ENCODE results near the gene SEPTIN10.
"Not testable (repeated sequence)": the region's sequence is repeated elsewhere in the genome, so short reads cannot be mapped to it uniquely, and the experiment has no call there.

Gene SEPTIN10

GRCh38 chr2:109591206-109591605 lies 22.6 kb downstream of the SEPTIN10 start:
- no peak for TF ChIP-seq CTCF (IDR thresholded peaks at IDR 0.05)
- no peak for TF ChIP-seq ZFX (IDR thresholded peaks at IDR 0.05; ENCODE audit: borderline replicate concordance)

GRCh38 chr2:109586687-109587086 lies 27.1 kb downstream of the SEPTIN10 start:
- H3K27ac ChIP-seq: no peak overlapping the region
- TF ChIP-seq CTCF (IDR thresholded peaks at IDR 0.05): no peak
- no peak for TF ChIP-seq ZFX (IDR thresholded peaks at IDR 0.05; ENCODE audit: borderline replicate concordance)

More at GRCh38 chr2:109591206-109591605, 22.6 kb downstream of the SEPTIN10 start:
- no peak overlapping the region for H3K27ac ChIP-seq

GRCh38 chr2:109582928-109583895 lies 30.6 kb downstream of the SEPTIN10 start:
- TF ChIP-seq ZFX (IDR thresholded peaks at IDR 0.05; ENCODE audit: borderline replicate concordance) (no peak), CTCF (IDR thresholded peaks at IDR 0.05) (no peak)
- H3K27ac ChIP-seq: no peak overlapping the region

- H3K27ac ChIP-seq: not testable (repeated sequence)
These were observed 36.1 kb downstream of the SEPTIN10 start for GRCh38 chr2:109577630-109578029.

GRCh38 chr2:109575373-109575772 lies 38.4 kb downstream of the SEPTIN10 start:
- no peak for TF ChIP-seq CTCF (IDR thresholded peaks at IDR 0.05)
- no peak for TF ChIP-seq ZFX (IDR thresholded peaks at IDR 0.05; ENCODE audit: borderline replicate concordance)
- no peak overlapping the region for H3K27ac ChIP-seq

GRCh38 chr2:109563980-109564550 lies 49.7 kb downstream of the SEPTIN10 start:
- no peak overlapping the region for H3K27ac ChIP-seq

GRCh38 chr2:109563288-109563687 lies 50.5 kb downstream of the SEPTIN10 start:
- TF ChIP-seq ZFX (IDR thresholded peaks at IDR 0.05; ENCODE audit: borderline replicate concordance) (no peak), CTCF (IDR thresholded peaks at IDR 0.05) (no peak)

More at GRCh38 chr2:109563980-109564550, 49.7 kb downstream of the SEPTIN10 start:
- no peak for TF ChIP-seq CTCF (IDR thresholded peaks at IDR 0.05)
- no peak for TF ChIP-seq ZFX (IDR thresholded peaks at IDR 0.05; ENCODE audit: borderline replicate concordance)

More at GRCh38 chr2:109563288-109563687, 50.5 kb downstream of the SEPTIN10 start:
- H3K27ac ChIP-seq: no peak overlapping the region

All from 22Rv1 (cell line).